ENCODE measurements around the gene EPHB2. TPM values are rescaled to one million over a fixed set of nuclear protein-coding genes. Genes with fewer than 3 reads are reported as not detected.

EPHB2 gene
- polyA plus RNA-seq, 3 donors = 11.4 to 16.6 (median 14.4) TPM

Other genes with a start within 250 kb of the EPHB2 start
- gene EPHA8, start 147.3 kb upstream of the EPHB2 start, polyA plus RNA-seq (ENCODE audit: insufficient read length in 3 of 3) = 1 to 10 TPM; 2.0 to 4.5 (median 2.4) TPM
- gene C1QA, start 74.2 kb upstream of the EPHB2 start, polyA plus RNA-seq (ENCODE audit: insufficient read length in 3 of 3) = 10 to 100 TPM; 11.4 to 20.5 (median 14.8) TPM
- gene C1QC, start 67.2 kb upstream of the EPHB2 start, polyA plus RNA-seq (ENCODE audit: insufficient read length in 3 of 3) = 10 to 100 TPM; 12.9 to 20.1 (median 15.7) TPM
- gene C1QB, start 57.6 kb upstream of the EPHB2 start, polyA plus RNA-seq (ENCODE audit: insufficient read length in 3 of 3) = 10 to 100 TPM in 1 of 3 donors, 1 to 10 TPM in 2; 7.4 to 10.4 (median 8.3) TPM